Epithelial cell of proximal tubule (primary cell): ENCODE measurements around the gene LMNTD1. TPM values are rescaled to one million over a fixed set of nuclear protein-coding genes. Genes with fewer than 3 reads are reported as not detected.

Experiments used
- DNase-seq: peaks from one replicate; pipeline ENCODE4 v3.0.0-alpha.2; 2011; ENCODE audit warnings: low read depth
- H3K4me3 ChIP-seq: 2 replicates; pipeline ENCODE4 v1.5.1; 2011; ENCODE audit warnings: low read depth, mild to moderate bottlenecking, low read length
- total RNA-seq: library from RNA; depleted of rRNA; stranded (reverse); fragments of >200 nt; gene quantifications from 2 replicates; pipeline ENCODE4 v1.2.3, GENCODE V29; 2015
- TF ChIP-seq, protein P1 (sequence below): conservative IDR thresholded peaks from 2 replicates; pipeline ENCODE4 v1.5.1; 2012; ENCODE audit warnings: low read depth, mild to moderate bottlenecking, low read length

Gene LMNTD1
- total RNA-seq, 1 donor from 2014 or later: not detected

- DNase-seq: no peak
- TF ChIP-seq, protein P1, sequence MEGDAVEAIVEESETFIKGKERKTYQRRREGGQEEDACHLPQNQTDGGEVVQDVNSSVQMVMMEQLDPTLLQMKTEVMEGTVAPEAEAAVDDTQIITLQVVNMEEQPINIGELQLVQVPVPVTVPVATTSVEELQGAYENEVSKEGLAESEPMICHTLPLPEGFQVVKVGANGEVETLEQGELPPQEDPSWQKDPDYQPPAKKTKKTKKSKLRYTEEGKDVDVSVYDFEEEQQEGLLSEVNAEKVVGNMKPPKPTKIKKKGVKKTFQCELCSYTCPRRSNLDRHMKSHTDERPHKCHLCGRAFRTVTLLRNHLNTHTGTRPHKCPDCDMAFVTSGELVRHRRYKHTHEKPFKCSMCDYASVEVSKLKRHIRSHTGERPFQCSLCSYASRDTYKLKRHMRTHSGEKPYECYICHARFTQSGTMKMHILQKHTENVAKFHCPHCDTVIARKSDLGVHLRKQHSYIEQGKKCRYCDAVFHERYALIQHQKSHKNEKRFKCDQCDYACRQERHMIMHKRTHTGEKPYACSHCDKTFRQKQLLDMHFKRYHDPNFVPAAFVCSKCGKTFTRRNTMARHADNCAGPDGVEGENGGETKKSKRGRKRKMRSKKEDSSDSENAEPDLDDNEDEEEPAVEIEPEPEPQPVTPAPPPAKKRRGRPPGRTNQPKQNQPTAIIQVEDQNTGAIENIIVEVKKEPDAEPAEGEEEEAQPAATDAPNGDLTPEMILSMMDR: no peak
- no peak overlapping the region for H3K4me3 ChIP-seq
Measured at GRCh38 chr12:25587346-25587745, 34.3 kb upstream of the LMNTD1 start.

- H3K4me3 ChIP-seq: no peak overlapping the region
- no peak for DNase-seq
- TF ChIP-seq, protein P1: no peak
Measured at GRCh38 chr12:25585662-25586061, 32.6 kb upstream of the LMNTD1 start.

DNA sequence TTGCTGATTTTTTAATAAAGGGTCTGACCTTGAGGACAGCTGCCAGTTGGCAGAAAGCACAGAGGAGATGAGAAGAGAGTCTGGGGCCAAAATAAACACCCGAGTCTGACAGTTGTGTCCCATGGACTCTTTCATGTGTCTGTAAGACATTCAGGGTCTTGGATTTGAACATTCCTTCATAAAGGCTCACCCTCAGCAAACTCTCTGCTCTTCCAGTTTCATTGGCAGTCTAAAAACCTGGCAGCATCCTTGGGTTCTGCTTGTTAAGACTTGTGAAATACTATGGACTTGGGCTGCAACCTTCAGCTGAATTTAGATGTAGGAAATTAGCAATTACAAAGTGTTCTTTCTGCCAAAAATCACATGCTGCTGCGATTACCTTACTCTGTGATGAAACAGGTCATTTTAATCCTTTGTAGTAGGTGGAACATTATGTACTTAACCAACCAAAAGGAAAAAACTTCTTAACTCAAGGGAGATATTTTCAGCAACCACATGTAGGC, 32.0 kb upstream of the LMNTD1 start:
- DNase-seq: peak; percentile 62
- TF ChIP-seq, protein P1: no peak
- H3K4me3 ChIP-seq: no peak overlapping the region

GRCh38 chr12:25584596-25584995, 31.5 kb upstream of the LMNTD1 start:
- H3K4me3 ChIP-seq: no peak overlapping the region
- TF ChIP-seq, protein P1: no peak
- DNase-seq: no peak

DNA sequence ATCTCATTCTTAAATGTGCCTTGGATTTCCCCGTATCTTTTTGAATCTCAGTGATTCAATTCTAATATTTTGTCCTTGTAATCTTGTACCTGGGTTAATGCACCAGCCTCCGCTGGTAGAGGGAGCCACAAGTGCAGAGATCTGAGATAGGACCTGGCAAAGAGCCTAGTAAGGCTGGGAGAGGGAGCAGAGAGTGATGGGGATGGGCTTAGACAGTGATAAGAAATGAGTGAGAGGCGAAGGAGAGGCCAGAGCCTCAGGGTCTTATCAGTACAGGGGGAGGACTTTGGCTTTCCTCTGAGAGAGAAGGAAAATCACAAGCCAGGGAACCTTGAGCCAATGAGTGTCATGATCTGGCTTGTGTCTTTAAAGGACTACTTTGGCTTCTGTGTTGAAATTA, 30.5 kb upstream of the LMNTD1 start:
- TF ChIP-seq, protein P1: peak; percentile 53
- H3K4me3 ChIP-seq: no peak overlapping the region
- no peak for DNase-seq

DNA sequence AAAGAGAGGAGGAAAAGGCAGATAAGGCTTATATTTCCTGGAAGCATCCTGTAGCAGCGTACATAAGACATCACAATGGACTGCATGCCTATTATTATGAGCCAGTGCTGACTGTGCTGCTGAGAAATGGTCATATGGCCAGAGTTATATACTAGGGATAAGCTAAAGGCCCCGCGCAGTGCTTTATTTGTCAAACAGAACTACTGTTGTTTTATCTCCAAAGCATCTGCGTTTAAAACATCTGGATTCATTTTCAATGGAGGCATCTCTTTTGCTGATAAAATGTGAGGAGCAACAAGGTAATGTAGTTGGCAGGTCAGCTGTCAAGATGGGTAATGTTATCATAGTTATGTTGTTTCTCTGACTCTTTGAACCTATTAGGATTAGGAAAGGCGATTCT, 28.0 kb upstream of the LMNTD1 start:
- TF ChIP-seq, protein P1: no peak
- DNase-seq: no peak
- no peak overlapping the region for H3K4me3 ChIP-seq

GRCh38 chr12:25578411-25579143, 25.5 kb upstream of the LMNTD1 start:
- TF ChIP-seq, protein P1: no peak
- DNase-seq: no peak
- H3K4me3 ChIP-seq: no peak overlapping the region
